CD14-positive monocyte (primary cell): ENCODE data around the gene CD55. TPM values are rescaled to one million over a fixed set of nuclear protein-coding genes. Genes with fewer than 3 reads are reported as not detected.

Experiments used
- DNase-seq, 3 donors: peaks; one replicate each; pipeline ENCODE4 v3.0.0-alpha.2; 2011 to 2022
- H2AFZ ChIP-seq: 2 replicates; pipeline ENCODE4 v1.6.0; 2012; ENCODE audit warnings: mild to moderate bottlenecking, low read depth, low read length, inconsistent platforms; ENCODE audit not compliant: insufficient read depth, poor library complexity, severe bottlenecking
- H3K27ac ChIP-seq, 2 donors: 1 replicate in 1 of 2; 2 replicates in 1 of 2; pipeline ENCODE4 v1.5.1; 2012 to 2013; ENCODE audit warnings: low read length in 2 of 2, control low read depth in 1 of 2, inconsistent platforms in 1 of 2, low read depth in 1 of 2, mild to moderate bottlenecking in 1 of 2
- H3K27me3 ChIP-seq, 2 donors: one replicate each; pipeline versions ENCODE4 v1.6.0 to v1.6.1; 2011 to 2013; ENCODE audit warnings: low read length in 2 of 2; ENCODE audit not compliant: control insufficient read depth in 2 of 2, insufficient read depth in 2 of 2
- H3K36me3 ChIP-seq, 2 donors: replicated peaks in 1 of 2; 1 replicate in 1 of 2; 2 replicates in 1 of 2; pipeline versions ENCODE4 v1.5.1 to v1.6.1; 2012 to 2013; ENCODE audit warnings: low read length in 2 of 2, control low read depth in 1 of 2, inconsistent platforms in 1 of 2, mild to moderate bottlenecking in 1 of 2; ENCODE audit not compliant: insufficient read depth in 2 of 2, control insufficient read depth in 1 of 2
- H3K4me1 ChIP-seq, 2 donors: 1 replicate in 1 of 2; 2 replicates in 1 of 2; pipeline versions ENCODE4 v1.5.1 to v1.6.1; 2012 to 2013; ENCODE audit warnings: low read length in 2 of 2, control low read depth in 1 of 2, inconsistent platforms in 1 of 2, mild to moderate bottlenecking in 1 of 2, moderate library complexity in 1 of 2; ENCODE audit not compliant: insufficient read depth in 2 of 2, control insufficient read depth in 1 of 2
- H3K4me2 ChIP-seq: replicated peaks from 2 replicates; pipeline ENCODE3; 2012; ENCODE audit warnings: low read length, moderate library complexity, mild to moderate bottlenecking; ENCODE audit not compliant: poor library complexity, severe bottlenecking; ENCODE audit errors: extremely low read depth
- H3K4me3 ChIP-seq, 3 experiments: fragments of 200-600 bp in 1 of 3; sonication (generic) in 1 of 3; replicated peaks in 1 of 3; 1 replicate in 2 of 3; 2 replicates in 1 of 3; pipeline ENCODE4 v1.5.1; 2011 to 2013; ENCODE audit warnings: low read length in 3 of 3, mild to moderate bottlenecking in 3 of 3, control low read depth in 2 of 3, low read depth in 2 of 3, inconsistent platforms in 1 of 3, moderate library complexity in 1 of 3
- H3K79me2 ChIP-seq: 2 replicates; pipeline ENCODE4 v1.6.0; 2012; ENCODE audit warnings: mild to moderate bottlenecking, control low read depth, inconsistent platforms, low read length, moderate library complexity; ENCODE audit not compliant: insufficient read depth
- H3K9ac ChIP-seq: 2 replicates; pipeline ENCODE4 v1.6.0; 2017; ENCODE audit warnings: low read length, mild to moderate bottlenecking; ENCODE audit not compliant: insufficient read depth, poor library complexity, severe bottlenecking
- H3K9me3 ChIP-seq, 2 donors: replicated peaks in 1 of 2; 1 replicate in 1 of 2; 2 replicates in 1 of 2; pipeline versions ENCODE4 v1.5.1 to v1.6.1; 2012 to 2013; ENCODE audit warnings: low read length in 2 of 2, control low read depth in 1 of 2; ENCODE audit not compliant: control insufficient read depth in 1 of 2, insufficient read depth in 1 of 2
- H4K20me1 ChIP-seq: 2 replicates; pipeline ENCODE4 v1.6.0; 2012; ENCODE audit warnings: mild to moderate bottlenecking, low read length, control low read depth, moderate library complexity; ENCODE audit not compliant: insufficient read depth
- H3K27ac Mint-ChIP-seq, 7 donors: one replicate each; pipeline ENCODE4 v1.8.0; 2020; ENCODE audit warnings: mild to moderate bottlenecking in 7 of 7, mixed read lengths in 7 of 7, moderate library complexity in 6 of 7, inconsistent platforms in 2 of 7
- H3K27me3 Mint-ChIP-seq, 3 donors: one replicate each; pipeline ENCODE4 v1.8.0; 2021 to 2022; ENCODE audit warnings: low read depth in 3 of 3, mild to moderate bottlenecking in 3 of 3, mixed read lengths in 3 of 3, moderate library complexity in 3 of 3, inconsistent platforms in 1 of 3
- H3K36me3 Mint-ChIP-seq, 2 donors: one replicate each; pipeline ENCODE4 v1.8.0; 2020; ENCODE audit warnings: mixed read lengths in 2 of 2, inconsistent platforms in 1 of 2, mild to moderate bottlenecking in 1 of 2
- H3K4me1 Mint-ChIP-seq: one replicate; pipeline ENCODE4 v1.8.0; 2020; ENCODE audit warnings: mild to moderate bottlenecking, mixed read lengths
- H3K4me3 Mint-ChIP-seq, 2 donors: one replicate each; pipeline ENCODE4 v1.8.0; 2020; ENCODE audit warnings: mild to moderate bottlenecking in 2 of 2, mixed read lengths in 2 of 2, moderate library complexity in 1 of 2
- H3K9me3 Mint-ChIP-seq, 7 donors: one replicate each; pipeline ENCODE4 v1.8.0; 2020 to 2022; ENCODE audit warnings: mixed read lengths in 7 of 7, mild to moderate bottlenecking in 6 of 7, moderate library complexity in 6 of 7, inconsistent platforms in 2 of 7
- CTCF ChIP-seq: fragments of 200-600 bp; IDR thresholded peaks from one replicate; pipeline ENCODE4 v1.8.0; 2022; ENCODE audit warnings: antibody characterized with exemption, mild to moderate bottlenecking
- WGBS: methylation state at CpG from one replicate; pipeline ENCODE4 v1.1.5; 2013; ENCODE audit warnings: missing lambda C conversion rate; ENCODE audit not compliant: insufficient coverage; 5-methylcytosine and 5-hydroxymethylcytosine counted together
- intact Hi-C, 2 donors: fragments of 100-400 bp; cut with micrococcal nuclease; formaldehyde crosslinking; loops; one replicate each; pipeline versions ENCODE4 v1.15.0 to v1.15.1; 2023
- polyA plus RNA-seq, 3 donors: library from polyadenylated mRNA; depleted of rRNA in 1 of 3; unstranded in 2 of 3; stranded (reverse) in 1 of 3; fragments of 300-500 nt in 2 of 3; fragments of >200 nt in 1 of 3; fragmentation: Illumina TruSeq in 2 of 3; gene quantifications; 1 replicate in 2 of 3; 2 replicates in 1 of 3; pipeline ENCODE4 v1.2.3, GENCODE V29; 2012 to 2021

Gene CD55
- polyA plus RNA-seq, 3 donors: 171 to 221 (median 182) TPM

- peaks cover 82 to 87% of the 10 kb centered on the region in 2 donors for H3K36me3 Mint-ChIP-seq
- intact Hi-C loops: loop anchor here in 1 of 2 donors (10.0 kb wide), 1 partner anchor 243 kb away; the partner anchor contains the start of gene C4BPB
- H3K9me3 ChIP-seq: no peaks in the 10 kb centered on the region
- no peak overlapping the region for H3K4me3 ChIP-seq
- TF ChIP-seq CTCF: no peak
- H3K27ac Mint-ChIP-seq: peak overlapping the region in 5 of 7 donors; percentile 5 to 70 (median 34)
- peak overlapping the region in 1 of 2 donors; percentile 14 for H3K27ac ChIP-seq
- H3K27me3 Mint-ChIP-seq: peaks cover 0 to 3% (median 0%) of the 10 kb centered on the region in 3 donors
- peaks cover 86 to 94% of the 10 kb centered on the region in 2 donors for H3K36me3 ChIP-seq
- no peak overlapping the region for H2AFZ ChIP-seq
- peaks cover 29 to 79% of the 10 kb centered on the region in 2 donors for H3K4me1 ChIP-seq
- no peak overlapping the region for H3K9ac ChIP-seq
- peak in 1 of 3 donors; percentile 55 for DNase-seq
- H3K27me3 ChIP-seq: no peaks in the 10 kb centered on the region
- peaks cover 94% of the 10 kb centered on the region for H4K20me1 ChIP-seq
- peaks cover 62% of the 10 kb centered on the region for H3K4me1 Mint-ChIP-seq
- peaks cover 64% of the 10 kb centered on the region for H3K79me2 ChIP-seq
- H3K9me3 Mint-ChIP-seq: no peaks in the 10 kb centered on the region
- H3K4me2 ChIP-seq: no peak overlapping the region
- peak overlapping the region in 1 of 2 donors; percentile 1 for H3K4me3 Mint-ChIP-seq
Measured at GRCh38 chr1:207328004-207328403, 6.5 kb downstream of the CD55 start.

- no peak overlapping the region for H3K4me3 ChIP-seq
- peaks cover 0 to 5% (median 1%) of the 10 kb centered on the region in 7 donors for H3K9me3 Mint-ChIP-seq
- peaks cover 58% of the 10 kb centered on the region for H3K79me2 ChIP-seq
- no peaks in the 10 kb centered on the region for H3K9me3 ChIP-seq
- peaks cover 78 to 86% of the 10 kb centered on the region in 2 donors for H3K36me3 ChIP-seq
- intact Hi-C loops: loop anchor here in 1 of 2 donors (10.0 kb wide), 1 partner anchor 244 kb away; the partner anchor contains the start of gene C4BPB
- peak overlapping the region; percentile 18 to 81 (median 37) for H3K27ac Mint-ChIP-seq
- H3K27me3 ChIP-seq: no peaks in the 10 kb centered on the region
- peaks cover 67% of the 10 kb centered on the region for H3K4me1 Mint-ChIP-seq
- H3K4me2 ChIP-seq: no peak overlapping the region
- TF ChIP-seq CTCF: no peak
- 100% methylated on average over 1 of the region's 3 CpGs for WGBS
- H3K27ac ChIP-seq: peak overlapping the region in 1 of 2 donors; percentile 14
- no peak for DNase-seq
- peaks cover 86% of the 10 kb centered on the region for H4K20me1 ChIP-seq
- H3K4me1 ChIP-seq: peaks cover 32 to 80% of the 10 kb centered on the region in 2 donors
- H3K4me3 Mint-ChIP-seq: peak overlapping the region in 1 of 2 donors; percentile 7
- peaks cover 0 to 3% (median 0%) of the 10 kb centered on the region in 3 donors for H3K27me3 Mint-ChIP-seq
- H3K36me3 Mint-ChIP-seq: peaks cover 82 to 89% of the 10 kb centered on the region in 2 donors
- no peak overlapping the region for H3K9ac ChIP-seq
- no peak overlapping the region for H2AFZ ChIP-seq
Measured at GRCh38 chr1:207328908-207329440, 7.5 kb downstream of the CD55 start.
